Measurements from ENCODE around the gene TOMM20. TPM values are rescaled to one million over a fixed set of nuclear protein-coding genes. Genes with fewer than 3 reads are reported as not detected.

TOMM20 gene
- total and polyA plus RNA-seq, 9 of the 15 experiments (the other 6 are each of a cell fraction or from before 2014, with no cell fraction given): 70.6 to 334 (median 159) TPM

- peak; percentile 40 for TF ChIP-seq RBBP5 (IDR thresholded peaks at IDR 0.05; ENCODE audit: borderline replicate concordance, insufficient read depth, low read length, poor library complexity, severe bottlenecking)
- TF ChIP-seq JUN (IDR thresholded peaks at IDR 0.05; ENCODE audit: borderline replicate concordance, low read depth, low read length): no peak
- 0 out of 2 replicates have a peak, but pooled peaks have one; percentile 35 for TF ChIP-seq JUN (CRISPR knock-in tag; IDR thresholded peaks at IDR 0.05; ENCODE audit: borderline replicate concordance)
- TF ChIP-seq GTF2F1 (IDR thresholded peaks at IDR 0.05; ENCODE audit: low read depth, low read length): no peak
- TF ChIP-seq ATF1 (CRISPR knock-in tag; IDR thresholded peaks at IDR 0.05): no peak
- peak; percentile 69 for TF ChIP-seq ATF1 (tag; IDR thresholded peaks at IDR 0.05)
- no peak for TF ChIP-seq DMBX1 (CRISPR knock-in tag; IDR thresholded peaks at IDR 0.05; ENCODE audit: borderline replicate concordance)
- TF ChIP-seq ZBTB17 (CRISPR knock-in tag; IDR thresholded peaks at IDR 0.05): no peak
- peak; percentile 44; the same call in 1 of the 2 replicates for TF ChIP-seq ETV1 (tag; conservative IDR thresholded peaks at IDR 0.05; ENCODE audit: low read depth)
- peak; percentile 71; the same call in 1 of the 2 replicates for TF ChIP-seq HINFP (tag; conservative IDR thresholded peaks at IDR 0.05; ENCODE audit: low read depth)
- TF ChIP-seq ARHGAP35 (IDR thresholded peaks at IDR 0.05; ENCODE audit: partially characterized antibody): no peak
- TF ChIP-seq TFAM (CRISPR knock-in tag; conservative IDR thresholded peaks at IDR 0.05): no peak
- no peak for TF ChIP-seq PCBP1 (IDR thresholded peaks at IDR 0.05; ENCODE audit: low read depth, low read length, poor library complexity, severe bottlenecking)
- TF ChIP-seq ZNF197 (CRISPR knock-in tag; IDR thresholded peaks at IDR 0.05; ENCODE audit: low read depth): no peak
- peak; percentile 47; the same call in 1 of the 2 replicates for TF ChIP-seq TFAP4 (CRISPR knock-in tag; IDR thresholded peaks at IDR 0.05; ENCODE audit: borderline replicate concordance)
- no peak for TF ChIP-seq ETS2 (tag; IDR thresholded peaks at IDR 0.05; ENCODE audit: borderline replicate concordance, poor library complexity, severe bottlenecking)
- no peak for TF ChIP-seq ZNF133 (CRISPR knock-in tag; IDR thresholded peaks at IDR 0.05)
- TF ChIP-seq GTF3C2 (IDR thresholded peaks at IDR 0.05; ENCODE audit: borderline replicate concordance, extremely low read depth, insufficient read length): no peak
Observed at GRCh38 chr1:235090406-235091069, 38.1 kb downstream of the TOMM20 start (continued).
